Psoas muscle (tissue), 8 donors: ENCODE measurements around the gene GET3. TPM values are rescaled to one million over a fixed set of nuclear protein-coding genes. Genes with fewer than 3 reads are reported as not detected.

Experiments used
- ATAC-seq, 4 donors: fragments of 200-7000 bp; cut with Tn5 transposase; one replicate each; pipeline ENCODE4 v1.9.1; 2020; ENCODE audit warnings: moderate library complexity in 3 of 4, mild to moderate bottlenecking in 2 of 4
- DNase-seq, 2 donors: peaks; one replicate each; pipeline ENCODE4 v3.0.0-alpha.2; 2020
- H3K27ac ChIP-seq: fragments of 200-600 bp; one replicate; pipeline ENCODE4 v1.8.0; 2022
- H3K27me3 ChIP-seq, 3 donors: fragments of 200-600 bp in 1 of 3; one replicate each; pipeline versions ENCODE4 v1.6.1 to v1.8.0; 2013 to 2022; ENCODE audit warnings: low read length in 2 of 3, mild to moderate bottlenecking in 2 of 3, moderate library complexity in 1 of 3; ENCODE audit not compliant: insufficient read depth in 3 of 3
- H3K36me3 ChIP-seq, 2 donors: fragments of 200-600 bp in 1 of 2; one replicate each; pipeline versions ENCODE4 v1.6.1 to v1.8.0; 2013 to 2022; ENCODE audit warnings: low read depth in 1 of 2, mild to moderate bottlenecking in 1 of 2, moderate library complexity in 1 of 2; ENCODE audit not compliant: insufficient read depth in 1 of 2
- H3K4me1 ChIP-seq: fragments of 200-600 bp; one replicate; pipeline ENCODE4 v1.8.0; 2022
- H3K4me3 ChIP-seq: fragments of 200-600 bp; one replicate; pipeline ENCODE4 v1.8.0; 2022; ENCODE audit warnings: mild to moderate bottlenecking
- H3K9me3 ChIP-seq: fragments of 200-600 bp; one replicate; pipeline ENCODE4 v1.8.0; 2022
- WGBS, 3 donors: extraction: QIAGEN DNeasy Blood & Tissue Kit; methylation state at CpG; one replicate each; pipeline versions ENCODE4 v1.1.6 to v1.1.7; 2013; 5-methylcytosine and 5-hydroxymethylcytosine counted together
- intact Hi-C, 2 donors: fragments of 100-400 bp; cut with DNase I; formaldehyde crosslinking; loops; one replicate each; pipeline versions ENCODE4 v1.11.0 to v1.14.2; 2022
- long read RNA-seq, 2 donors: library from polyadenylated mRNA; unstranded; transcript quantifications; one replicate each; pipeline ENCODE4 v2.0.0, GENCODE V29; 2021
- polyA plus RNA-seq, 3 donors: library from polyadenylated mRNA; stranded (reverse); fragments of 200-250 nt; gene quantifications; one replicate each; pipeline ENCODE4 v1.2.3, GENCODE V29; 2013
- total RNA-seq, 4 donors: library from RNA; stranded (reverse); fragmentation: NEBNext Ultra II Directional in 2 of 4; extraction: Animal tissue kit (Norgen Biotek cat#: 25700) in 2 of 4; gene quantifications; one replicate each; pipeline versions ENCODE4 v1.2.1 to v1.2.4, GENCODE V29; 2021 to 2023
- TF ChIP-seq, protein P1 (sequence below): fragments of 200-600 bp; IDR thresholded peaks from one replicate; pipeline ENCODE4 v1.8.0; 2022; ENCODE audit warnings: antibody characterized with exemption
- donor health status: healthy with polysubstance abuse.
- donor health status: DM: no; HTN: no; CAD: no; lungs with moderate emphysema.
- donor health status: Bipolar disorder and iron deficiency.
- donor health status: healthy.
- donor health status: DM: yes; HTN: yes; CAD: no.
- donor health status: DM: no; HTN: no; CAD: no.
- donor health status: DM: no; HTN: no; CAD: no.
- donor health status: DM: yes; HTN: yes; CAD: no.

GET3 gene
- 10 to 100 TPM; 43.0 to 52.8 (median 51.0) TPM for total RNA-seq
- 100 to 1,000 TPM in 1 of 3 donors, 10 to 100 TPM in 2; 75.6 to 135 (median 98.5) TPM for polyA plus RNA-seq
- long read RNA-seq, donor 1, transcript ASNA1-201 (7 exons, 1,280 nt): major isoform, 19 of 23 reads
- long read RNA-seq, donor 1, partial matches to known transcripts: 4 of 23 reads
- long read RNA-seq, donor 1, other reads (novel, unspliced or antisense): 0 of 23 reads
- long read RNA-seq, donor 2, transcript ASNA1-201 (7 exons, 1,280 nt): major isoform, 35 of 47 reads
- long read RNA-seq, donor 2, partial matches to known transcripts: 9 of 47 reads
- long read RNA-seq, donor 2, other reads (novel, unspliced or antisense): 3 of 47 reads

- H3K36me3 ChIP-seq: peaks cover 0 to 38% of the 10 kb centered on the region in 2 donors
- DNase-seq: peak; percentile 73 to 89
- H3K27ac ChIP-seq: peak within 1 kb of the TSS; percentile 91
- intact Hi-C loops: no loop called here
- peak within 1 kb of the TSS; percentile 81 for H3K4me3 ChIP-seq
- WGBS, 3 donors: 0% methylated on average over 29 of the region's 29 CpGs
- H3K27me3 ChIP-seq: no peaks in the 10 kb centered on the region
- peaks cover 39% of the 10 kb centered on the region for H3K4me1 ChIP-seq
- TF ChIP-seq, protein P1, sequence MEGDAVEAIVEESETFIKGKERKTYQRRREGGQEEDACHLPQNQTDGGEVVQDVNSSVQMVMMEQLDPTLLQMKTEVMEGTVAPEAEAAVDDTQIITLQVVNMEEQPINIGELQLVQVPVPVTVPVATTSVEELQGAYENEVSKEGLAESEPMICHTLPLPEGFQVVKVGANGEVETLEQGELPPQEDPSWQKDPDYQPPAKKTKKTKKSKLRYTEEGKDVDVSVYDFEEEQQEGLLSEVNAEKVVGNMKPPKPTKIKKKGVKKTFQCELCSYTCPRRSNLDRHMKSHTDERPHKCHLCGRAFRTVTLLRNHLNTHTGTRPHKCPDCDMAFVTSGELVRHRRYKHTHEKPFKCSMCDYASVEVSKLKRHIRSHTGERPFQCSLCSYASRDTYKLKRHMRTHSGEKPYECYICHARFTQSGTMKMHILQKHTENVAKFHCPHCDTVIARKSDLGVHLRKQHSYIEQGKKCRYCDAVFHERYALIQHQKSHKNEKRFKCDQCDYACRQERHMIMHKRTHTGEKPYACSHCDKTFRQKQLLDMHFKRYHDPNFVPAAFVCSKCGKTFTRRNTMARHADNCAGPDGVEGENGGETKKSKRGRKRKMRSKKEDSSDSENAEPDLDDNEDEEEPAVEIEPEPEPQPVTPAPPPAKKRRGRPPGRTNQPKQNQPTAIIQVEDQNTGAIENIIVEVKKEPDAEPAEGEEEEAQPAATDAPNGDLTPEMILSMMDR: no peak
- ATAC-seq: peak; percentile 87 to 91 (median 89)
- no peaks in the 10 kb centered on the region for H3K9me3 ChIP-seq
These were observed at the start of gene GET3 for GRCh38 chr19:12736995-12737834. TSS of gene GET3 (plus strand) at chr19:12737497. CDS start at chr19:12737506, 9 bp downstream.

GRCh38 chr19:12689012-12689411 lies 48.3 kb upstream of the GET3 start:
- intact Hi-C loops: no loop called here
- TF ChIP-seq, protein P1: no peak
- no peak overlapping the region for H3K27ac ChIP-seq

DNA sequence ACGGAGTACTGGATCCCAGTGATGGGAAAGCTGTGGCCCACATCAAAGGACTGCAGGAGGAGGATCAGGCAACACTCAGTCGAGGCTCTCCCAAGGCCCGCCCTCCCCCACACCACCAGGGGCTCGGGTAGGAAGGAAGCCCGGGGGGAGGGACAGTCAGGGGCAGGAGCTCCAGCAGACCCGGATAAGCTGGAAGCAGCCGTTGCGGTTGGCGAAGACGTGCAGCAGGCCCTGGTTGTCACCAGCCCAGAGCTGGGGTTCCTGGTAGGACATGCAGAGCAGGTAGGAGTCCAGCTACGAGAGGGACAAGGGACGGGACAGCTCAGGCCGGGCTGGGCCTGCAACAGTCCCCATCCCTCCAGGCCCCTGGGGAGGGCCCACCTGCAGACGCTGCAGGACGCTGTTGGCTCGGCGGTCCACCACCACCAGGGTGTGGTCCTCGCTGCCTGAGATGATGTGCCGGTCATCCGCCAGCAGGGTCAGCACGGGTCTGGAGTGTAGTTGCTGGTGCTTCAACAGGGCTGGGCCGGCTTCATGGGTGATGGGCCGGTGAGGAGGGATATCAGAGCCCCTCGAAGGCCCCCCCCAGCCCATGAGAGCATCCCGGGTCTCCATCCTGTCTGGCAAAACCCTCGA lies 47.6 kb upstream of the GET3 start:
- WGBS, 3 donors: 69 to 82% (median 78%) methylated on average over 25 to 26 of the region's 26 CpGs
- H3K9me3 ChIP-seq: no peaks in the 10 kb centered on the region
- no peak overlapping the region for H3K4me3 ChIP-seq
- intact Hi-C loops: no loop called here
- H3K4me1 ChIP-seq: no peaks in the 10 kb centered on the region
- no peaks in the 10 kb centered on the region for H3K27me3 ChIP-seq
- H3K36me3 ChIP-seq: peaks cover 0 to 4% of the 10 kb centered on the region in 2 donors
- TF ChIP-seq, protein P1: no peak
- DNase-seq (no peak), ATAC-seq (no peak)
- H3K27ac ChIP-seq: no peak overlapping the region

More at GRCh38 chr19:12689012-12689411, 48.3 kb upstream of the GET3 start:
- Histone ChIP-seq H3K36me3 (peaks cover 0 to 4% of the 10 kb centered on the region in 2 donors), H3K27me3 (no peaks in the 10 kb centered on the region), H3K9me3 (no peaks in the 10 kb centered on the region), H3K4me3 (no peak overlapping the region), H3K4me1 (no peaks in the 10 kb centered on the region)
- DNase-seq: no peak
- 90 to 93% (median 91%) methylated on average over 11 to 12 of the region's 12 CpGs for WGBS, 3 donors
- ATAC-seq: no peak

- Histone ChIP-seq H3K27me3 (no peaks in the 10 kb centered on the region), H3K4me1 (peaks cover 10% of the 10 kb centered on the region), H3K4me3 (no peak overlapping the region), H3K9me3 (no peaks in the 10 kb centered on the region), H3K27ac (no peak overlapping the region), H3K36me3 (peaks cover 0 to 6% of the 10 kb centered on the region in 2 donors)
- no peak for DNase-seq
- TF ChIP-seq, protein P1: no peak
- WGBS, 3 donors: 83 to 89% (median 86%) methylated on average over 5 of the region's 5 CpGs
- intact Hi-C loops: no loop called here
- ATAC-seq: no peak
These were observed 44.3 kb upstream of the GET3 start for GRCh38 chr19:12692960-12693359.
